Muscle of leg (tissue), 11 donors: ENCODE results near the gene IER3. TPM values are rescaled to one million over a fixed set of nuclear protein-coding genes. Genes with fewer than 3 reads are reported as not detected.
"Not testable (repeated sequence)": the region's sequence is repeated elsewhere in the genome, so short reads cannot be mapped to it uniquely, and the experiment has no call there.

ENCODE experiments used
- DNase-seq: peaks from one replicate; pipeline ENCODE4 v3.0.0; 2013
- H3K27ac ChIP-seq: one replicate; pipeline ENCODE4 v1.5.1; 2013; ENCODE audit warnings: mild to moderate bottlenecking, low read length, control low read depth
- H3K27me3 ChIP-seq: one replicate; pipeline ENCODE4 v1.6.1; 2013; ENCODE audit warnings: low read length; ENCODE audit not compliant: control insufficient read depth, insufficient read depth
- H3K36me3 ChIP-seq: one replicate; pipeline ENCODE4 v1.6.1; 2013; ENCODE audit warnings: low read length; ENCODE audit not compliant: control insufficient read depth, insufficient read depth
- H3K4me1 ChIP-seq: one replicate; pipeline ENCODE4 v1.6.1; 2013; ENCODE audit warnings: low read length; ENCODE audit not compliant: control insufficient read depth, insufficient read depth
- H3K4me3 ChIP-seq: one replicate; pipeline ENCODE4 v1.5.1; 2013; ENCODE audit warnings: low read length, control low read depth
- H3K9me3 ChIP-seq: replicated peaks from 2 replicates; pipeline ENCODE4 v1.6.1; 2013; ENCODE audit warnings: low read depth, low read length; ENCODE audit not compliant: control insufficient read depth
- WGBS: methylation state at CpG from one replicate; pipeline ENCODE4 v1.1.5; 2013; ENCODE audit warnings: missing lambda C conversion rate; ENCODE audit not compliant: insufficient coverage; 5-methylcytosine and 5-hydroxymethylcytosine counted together
- polyA plus RNA-seq, 8 donors: library from polyadenylated mRNA; unstranded; fragments of 120-200 nt; gene quantifications; one replicate each; pipeline versions ENCODE4 v1.2.1 to v1.2.3, GENCODE V29; 2013; ENCODE audit warnings: inconsistent platforms in 1 of 8, low replicate concordance in 1 of 8; ENCODE audit not compliant: insufficient read length in 8 of 8, insufficient read depth in 1 of 8
- total RNA-seq: library from RNA; stranded (reverse); fragments of 120-200 nt; gene quantifications from one replicate; pipeline ENCODE4 v1.2.4, GENCODE V29; 2013

IER3 gene
- total and polyA plus RNA-seq, 9 donors: 5.8 to 22.6 (median 12.6) TPM

- Histone ChIP-seq H3K27me3 (no peaks in the 10 kb centered on the region), H3K27ac (peak overlapping the region; percentile 99), H3K36me3 (peaks cover 35% of the 10 kb centered on the region), H3K4me3 (peak overlapping the region; percentile 91), H3K9me3 (no peaks in the 10 kb centered on the region), H3K4me1 (peaks cover 29% of the 10 kb centered on the region)
- WGBS: 34% methylated on average over 4 of the region's 8 CpGs
- DNase-seq: no peak
Observed at GRCh38 chr6:30719356-30719755, 25.0 kb downstream of the IER3 start.

GRCh38 chr6:30717845-30718720, 26.3 kb downstream of the IER3 start:
- peaks cover 27% of the 10 kb centered on the region for H3K4me1 ChIP-seq
- peaks cover 34% of the 10 kb centered on the region for H3K36me3 ChIP-seq
- H3K27ac ChIP-seq: peak overlapping the region; percentile 99
- H3K27me3 ChIP-seq, H3K9me3 ChIP-seq, DNase-seq: not testable (repeated sequence)
- H3K4me3 ChIP-seq: peak overlapping the region; percentile 57
- 98% methylated on average over 14 of the region's 37 CpGs for WGBS

GRCh38 chr6:30717129-30717844, 27.1 kb downstream of the IER3 start, which contains the start of gene MDC1:
TSS of gene MDC1 (minus strand) at chr6:30717281. CDS start at chr6:30715175, 2,106 bp downstream.
- Histone ChIP-seq H3K9me3 (no peaks in the 10 kb centered on the region), H3K27ac (peak within 1 kb of the TSS; percentile 97), H3K36me3 (peaks cover 34% of the 10 kb centered on the region), H3K4me1 (peaks cover 21% of the 10 kb centered on the region), H3K27me3 (no peaks in the 10 kb centered on the region), H3K4me3 (peak within 1 kb of the TSS; percentile 80)
- under 1% methylated on average over 37 of the region's 48 CpGs for WGBS
- DNase-seq: peak; percentile 100

GRCh38 chr6:30716879-30717128, 27.5 kb downstream of the IER3 start:
- Histone ChIP-seq H3K27me3 (no peaks in the 10 kb centered on the region), H3K36me3 (peaks cover 36% of the 10 kb centered on the region), H3K4me1 (peaks cover 20% of the 10 kb centered on the region), H3K27ac (peak overlapping the region; percentile 96), H3K9me3 (no peaks in the 10 kb centered on the region), H3K4me3 (peak overlapping the region; percentile 80)
- WGBS: 0% methylated on average over 8 of the region's 8 CpGs
- DNase-seq: no peak

GRCh38 chr6:30714263-30714662, 30.1 kb downstream of the IER3 start:
- Histone ChIP-seq H3K4me1 (peaks cover 15% of the 10 kb centered on the region), H3K27me3 (no peaks in the 10 kb centered on the region), H3K9me3 (no peaks in the 10 kb centered on the region), H3K36me3 (peaks cover 53% of the 10 kb centered on the region), H3K27ac (no peak overlapping the region), H3K4me3 (no peak overlapping the region)
- no peak for DNase-seq
- no CpG with 5 or more reads among the region's 1 CpG for WGBS

GRCh38 chr6:30712441-30712945, 31.9 kb downstream of the IER3 start:
- no peaks in the 10 kb centered on the region for H3K27me3 ChIP-seq
- no peak overlapping the region for H3K4me3 ChIP-seq
- DNase-seq: no peak
- no peak overlapping the region for H3K27ac ChIP-seq
- 87% methylated on average over 7 of the region's 7 CpGs for WGBS
- H3K36me3 ChIP-seq: peaks cover 68% of the 10 kb centered on the region
- H3K4me1 ChIP-seq: peaks cover 8% of the 10 kb centered on the region
- H3K9me3 ChIP-seq: no peaks in the 10 kb centered on the region

- Histone ChIP-seq H3K36me3 (peaks cover 74% of the 10 kb centered on the region), H3K27ac (no peak overlapping the region), H3K27me3 (no peaks in the 10 kb centered on the region), H3K9me3 (no peaks in the 10 kb centered on the region), H3K4me1 (peaks cover 7% of the 10 kb centered on the region), H3K4me3 (no peak overlapping the region)
- WGBS: no CpG with 5 or more reads among the region's 1 CpG
- DNase-seq: no peak
Observed at GRCh38 chr6:30711758-30712380, 32.5 kb downstream of the IER3 start.

- peaks cover 83% of the 10 kb centered on the region for H3K36me3 ChIP-seq
- no peak overlapping the region for H3K27ac ChIP-seq
- WGBS: no CpG with 5 or more reads among the region's 2 CpGs
- H3K4me3 ChIP-seq: no peak overlapping the region
- no peaks in the 10 kb centered on the region for H3K27me3 ChIP-seq
- no peaks in the 10 kb centered on the region for H3K4me1 ChIP-seq
- no peaks in the 10 kb centered on the region for H3K9me3 ChIP-seq
- DNase-seq: no peak
Observed at GRCh38 chr6:30709101-30709868, 35.1 kb downstream of the IER3 start.

- Histone ChIP-seq H3K27ac (no peak overlapping the region), H3K9me3 (no peaks in the 10 kb centered on the region), H3K4me1 (no peaks in the 10 kb centered on the region), H3K4me3 (no peak overlapping the region), H3K36me3 (peaks cover 83% of the 10 kb centered on the region), H3K27me3 (no peaks in the 10 kb centered on the region)
- no peak for DNase-seq
- 83% methylated on average over 6 of the region's 6 CpGs for WGBS
Observed at GRCh38 chr6:30707281-30707850, 37.0 kb downstream of the IER3 start.
